ENCODE results near the gene FFAR1.
A peak's percentile ranks its signal among the peaks of the same experiment; 100 is the strongest.

The FFAR1 gene

DNA sequence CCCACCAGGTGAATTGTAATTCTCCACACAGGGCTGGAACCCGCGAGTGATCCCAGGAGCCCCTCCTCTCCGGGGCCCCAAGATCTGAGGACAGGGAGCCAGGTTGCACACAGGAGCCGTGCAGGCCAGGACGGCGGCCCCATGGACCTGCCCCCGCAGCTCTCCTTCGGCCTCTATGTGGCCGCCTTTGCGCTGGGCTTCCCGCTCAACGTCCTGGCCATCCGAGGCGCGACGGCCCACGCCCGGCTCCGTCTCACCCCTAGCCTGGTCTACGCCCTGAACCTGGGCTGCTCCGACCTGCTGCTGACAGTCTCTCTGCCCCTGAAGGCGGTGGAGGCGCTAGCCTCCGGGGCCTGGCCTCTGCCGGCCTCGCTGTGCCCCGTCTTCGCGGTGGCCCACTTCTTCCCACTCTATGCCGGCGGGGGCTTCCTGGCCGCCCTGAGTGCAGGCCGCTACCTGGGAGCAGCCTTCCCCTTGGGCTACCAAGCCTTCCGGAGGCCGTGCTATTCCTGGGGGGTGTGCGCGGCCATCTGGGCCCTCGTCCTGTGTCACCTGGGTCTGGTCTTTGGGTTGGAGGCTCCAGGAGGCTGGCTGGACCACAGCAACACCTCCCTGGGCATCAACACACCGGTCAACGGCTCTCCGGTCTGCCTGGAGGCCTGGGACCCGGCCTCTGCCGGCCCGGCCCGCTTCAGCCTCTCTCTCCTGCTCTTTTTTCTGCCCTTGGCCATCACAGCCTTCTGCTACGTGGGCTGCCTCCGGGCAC lies 3.9 kb downstream of the FFAR1 start:
- TF ChIP-seq, protein P1, sequence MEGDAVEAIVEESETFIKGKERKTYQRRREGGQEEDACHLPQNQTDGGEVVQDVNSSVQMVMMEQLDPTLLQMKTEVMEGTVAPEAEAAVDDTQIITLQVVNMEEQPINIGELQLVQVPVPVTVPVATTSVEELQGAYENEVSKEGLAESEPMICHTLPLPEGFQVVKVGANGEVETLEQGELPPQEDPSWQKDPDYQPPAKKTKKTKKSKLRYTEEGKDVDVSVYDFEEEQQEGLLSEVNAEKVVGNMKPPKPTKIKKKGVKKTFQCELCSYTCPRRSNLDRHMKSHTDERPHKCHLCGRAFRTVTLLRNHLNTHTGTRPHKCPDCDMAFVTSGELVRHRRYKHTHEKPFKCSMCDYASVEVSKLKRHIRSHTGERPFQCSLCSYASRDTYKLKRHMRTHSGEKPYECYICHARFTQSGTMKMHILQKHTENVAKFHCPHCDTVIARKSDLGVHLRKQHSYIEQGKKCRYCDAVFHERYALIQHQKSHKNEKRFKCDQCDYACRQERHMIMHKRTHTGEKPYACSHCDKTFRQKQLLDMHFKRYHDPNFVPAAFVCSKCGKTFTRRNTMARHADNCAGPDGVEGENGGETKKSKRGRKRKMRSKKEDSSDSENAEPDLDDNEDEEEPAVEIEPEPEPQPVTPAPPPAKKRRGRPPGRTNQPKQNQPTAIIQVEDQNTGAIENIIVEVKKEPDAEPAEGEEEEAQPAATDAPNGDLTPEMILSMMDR (IDR thresholded peaks at IDR 0.05) = no peak

DNA sequence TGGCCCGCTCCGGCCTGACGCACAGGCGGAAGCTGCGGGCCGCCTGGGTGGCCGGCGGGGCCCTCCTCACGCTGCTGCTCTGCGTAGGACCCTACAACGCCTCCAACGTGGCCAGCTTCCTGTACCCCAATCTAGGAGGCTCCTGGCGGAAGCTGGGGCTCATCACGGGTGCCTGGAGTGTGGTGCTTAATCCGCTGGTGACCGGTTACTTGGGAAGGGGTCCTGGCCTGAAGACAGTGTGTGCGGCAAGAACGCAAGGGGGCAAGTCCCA lies 4.4 kb downstream of the FFAR1 start:
- TF ChIP-seq, protein P1 (IDR thresholded peaks at IDR 0.05) = no peak

DNA sequence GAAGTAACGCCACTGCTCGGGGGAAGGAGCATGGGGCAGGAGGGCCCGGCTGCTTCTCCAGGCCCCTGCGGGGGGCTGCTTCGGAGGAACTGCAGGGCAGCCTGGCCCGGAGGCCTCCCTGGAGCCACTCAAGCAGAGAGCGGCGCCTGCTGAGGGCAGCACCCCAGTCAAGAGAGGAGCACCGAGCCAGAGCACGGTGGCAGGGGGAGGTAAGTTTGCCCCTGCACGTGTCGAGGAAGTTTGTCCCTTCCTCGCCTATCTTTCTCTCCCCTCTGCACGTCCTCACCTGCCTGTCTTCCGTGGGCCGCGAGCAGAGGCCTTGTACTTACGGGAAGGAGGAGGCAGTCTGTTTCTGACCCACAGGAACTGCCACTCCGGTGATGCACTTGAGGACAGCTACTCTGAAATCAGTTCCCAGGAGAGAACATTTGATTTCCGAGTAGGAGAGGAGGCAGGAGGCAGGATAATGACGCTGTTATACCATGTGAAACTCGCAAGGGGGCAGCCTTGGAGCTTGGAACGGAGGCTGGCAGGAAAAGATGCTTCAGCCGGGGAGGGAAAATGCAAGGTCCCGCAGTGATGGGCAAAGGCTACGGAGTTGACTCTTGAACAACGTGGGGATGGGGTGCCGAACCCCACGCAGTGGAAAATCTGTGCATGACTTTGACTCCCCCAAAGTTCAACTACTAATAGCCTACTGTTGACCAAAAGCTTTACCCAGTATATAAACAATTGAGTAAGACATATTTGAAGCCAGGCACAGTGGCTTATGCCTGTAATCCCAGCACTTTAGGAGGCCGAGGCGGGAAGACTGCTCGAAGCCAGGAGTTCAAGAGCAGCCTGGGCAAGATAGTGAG lies 5.0 kb downstream of the FFAR1 start:
- TF ChIP-seq, protein P1 (IDR thresholded peaks at IDR 0.05) = peak; percentile 76

DNA sequence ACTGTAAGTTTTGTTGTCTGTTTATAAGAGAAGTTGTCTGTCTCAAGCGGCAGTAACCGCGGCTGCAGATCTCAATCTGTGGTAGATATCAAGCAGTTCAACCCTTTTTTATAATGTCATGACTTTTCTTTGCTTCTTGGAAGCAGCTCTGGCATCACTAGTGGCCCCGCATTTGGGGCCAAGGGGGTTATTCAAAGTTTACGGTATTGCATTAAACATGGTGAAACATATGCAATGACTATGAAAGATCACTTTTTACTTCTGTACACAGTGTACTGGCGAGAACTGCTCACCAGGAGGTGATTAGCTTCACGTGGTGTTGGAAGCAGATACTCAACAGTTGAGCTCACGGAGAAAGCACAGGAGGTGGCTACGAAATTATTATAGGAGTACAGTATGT lies 5.9 kb downstream of the FFAR1 start:
- TF ChIP-seq, protein P1 (IDR thresholded peaks at IDR 0.05) = no peak

DNA sequence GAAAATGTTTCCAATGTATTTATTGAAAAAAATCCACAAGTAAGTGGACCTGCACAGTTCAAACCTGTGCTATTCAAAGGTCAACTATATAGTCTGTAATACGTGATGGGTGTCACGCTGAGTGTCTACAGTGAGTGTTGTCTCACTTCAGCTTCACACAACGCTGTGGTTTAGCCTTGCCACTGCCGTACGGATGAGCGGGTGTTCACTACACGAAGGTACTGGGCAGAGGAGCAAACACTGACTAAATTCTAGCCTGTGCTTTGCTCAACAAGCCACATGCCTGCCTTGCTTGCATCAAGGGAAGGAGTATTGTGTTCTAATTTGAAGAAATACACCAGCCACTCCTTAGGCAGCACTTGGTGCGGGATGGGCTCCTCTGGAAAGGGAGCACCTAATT lies 7.2 kb downstream of the FFAR1 start:
- TF ChIP-seq, protein P1 (IDR thresholded peaks at IDR 0.05) = no peak

DNA sequence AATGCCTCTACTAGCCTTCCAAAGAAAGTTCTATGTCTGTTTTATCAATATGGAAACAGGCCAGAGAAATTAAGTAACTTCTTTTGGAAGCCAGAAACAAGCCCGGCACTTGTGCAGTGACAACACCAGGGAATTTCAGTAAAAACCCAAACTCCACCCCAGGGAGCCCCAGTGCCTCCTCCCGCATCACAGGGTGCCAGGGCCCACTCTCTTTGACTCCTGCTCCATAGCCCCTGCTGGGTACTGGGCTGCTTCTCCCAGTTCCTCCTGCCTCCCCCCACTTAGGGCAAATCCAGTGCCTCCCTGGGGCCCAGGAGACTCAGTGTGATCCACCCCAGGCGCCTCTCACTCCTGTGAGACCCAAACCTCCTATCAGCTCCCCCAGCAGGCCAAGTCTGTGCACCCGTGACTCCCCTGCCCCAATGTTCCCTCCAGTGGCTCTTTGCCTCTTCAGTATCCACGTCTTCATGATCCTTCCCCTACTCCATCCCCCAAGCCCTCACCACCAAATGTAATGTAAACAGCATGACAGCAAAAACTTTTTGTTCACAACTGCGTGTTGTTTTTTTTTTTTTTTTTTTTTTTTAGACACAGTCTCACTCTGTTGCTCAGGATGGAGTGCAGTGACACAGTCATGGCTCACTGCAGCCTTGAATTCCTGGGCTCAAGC lies 8.2 kb downstream of the FFAR1 start:
- TF ChIP-seq, protein P1 (IDR thresholded peaks at IDR 0.05) = no peak

DNA sequence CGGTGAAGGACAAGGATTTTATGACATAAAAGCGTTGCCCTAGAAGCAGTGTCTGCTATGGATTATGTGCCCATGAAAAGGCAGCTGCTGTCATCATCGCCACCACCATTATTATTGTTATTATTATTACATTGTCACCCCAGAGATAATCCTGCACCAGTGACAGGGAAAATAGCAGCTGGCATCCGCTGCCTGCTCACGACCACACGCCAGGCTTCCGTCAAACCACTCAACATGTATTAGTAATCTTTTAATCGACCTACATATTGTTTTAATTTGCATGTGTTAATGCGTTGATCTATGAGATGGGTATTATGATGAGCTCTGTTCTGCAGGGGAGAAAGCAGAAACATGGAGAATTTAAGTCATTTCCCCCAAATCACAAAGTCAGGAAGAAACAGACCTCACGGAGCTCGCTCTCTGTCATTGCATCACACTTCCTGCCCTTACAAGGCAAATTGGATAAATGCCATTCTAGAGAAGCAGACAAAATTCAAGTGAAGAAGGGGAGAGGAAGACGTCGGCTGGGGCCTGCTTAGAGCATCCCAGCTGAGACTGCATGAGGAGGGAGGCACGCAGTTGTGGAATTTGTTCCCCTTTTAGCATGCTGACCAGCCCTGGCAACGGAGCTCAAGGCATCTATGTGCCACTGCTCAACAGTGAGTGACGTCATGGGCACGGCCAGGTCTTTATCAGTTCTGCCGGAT lies 10.3 kb downstream of the FFAR1 start, which contains the start of gene FFAR3:
Gene FFAR3, plus strand, starts transcription at position 594 of the 707 bp plus-strand sequence. CDS start 431 bp downstream, outside the sequence.
- TF ChIP-seq, protein P1 (IDR thresholded peaks at IDR 0.05) = no peak
